ENCODE data around the gene NAV2.

DNA sequence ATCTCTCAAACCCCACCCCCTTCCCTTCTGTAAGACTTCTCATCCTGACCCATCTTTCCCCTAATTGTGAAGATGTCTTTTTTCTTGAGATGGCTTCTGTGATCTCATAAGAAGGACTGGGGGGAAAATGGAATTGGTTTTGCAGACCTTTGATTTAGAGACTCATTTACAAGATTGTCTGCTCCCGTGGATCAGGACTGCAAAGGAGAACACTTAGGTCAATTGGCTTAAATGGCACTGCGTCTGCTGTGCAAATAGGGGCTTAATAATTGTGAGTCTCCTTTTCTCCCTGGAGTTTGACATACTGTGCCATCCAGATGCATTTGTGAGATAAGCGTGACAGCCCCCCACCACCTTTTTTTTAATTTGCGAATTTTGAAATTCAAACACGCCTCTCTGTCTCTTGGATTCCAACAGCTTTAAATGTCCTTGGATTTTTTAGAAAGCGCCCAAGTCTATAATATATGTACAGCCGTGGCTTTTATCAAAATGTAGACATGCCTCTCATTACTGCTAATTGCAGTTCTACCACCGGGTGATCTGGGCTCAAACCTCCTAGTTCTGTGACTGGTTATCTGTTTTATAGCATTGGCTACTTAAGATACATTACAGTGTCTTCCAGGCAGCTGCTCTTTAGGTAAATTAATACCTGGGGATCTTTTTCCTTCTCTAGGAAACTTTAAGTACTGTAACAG lies 297.7 kb downstream of the NAV2 start:
- no peak for TF ChIP-seq CTCF (IDR thresholded peaks at IDR 0.05)
- TF ChIP-seq EZH2 (IDR thresholded peaks at IDR 0.05): no peak

Measured in neural progenitor cell (in vitro differentiated cells).